Hypothalamus (tissue), 51 donors: ENCODE data around the gene HYDIN.

ENCODE experiments used
- DNase-seq, 51 donors: peaks; one replicate each; lab custom pipeline; 2025; lab: John Stamatoyannopoulos, UW

Gene HYDIN

DNA sequence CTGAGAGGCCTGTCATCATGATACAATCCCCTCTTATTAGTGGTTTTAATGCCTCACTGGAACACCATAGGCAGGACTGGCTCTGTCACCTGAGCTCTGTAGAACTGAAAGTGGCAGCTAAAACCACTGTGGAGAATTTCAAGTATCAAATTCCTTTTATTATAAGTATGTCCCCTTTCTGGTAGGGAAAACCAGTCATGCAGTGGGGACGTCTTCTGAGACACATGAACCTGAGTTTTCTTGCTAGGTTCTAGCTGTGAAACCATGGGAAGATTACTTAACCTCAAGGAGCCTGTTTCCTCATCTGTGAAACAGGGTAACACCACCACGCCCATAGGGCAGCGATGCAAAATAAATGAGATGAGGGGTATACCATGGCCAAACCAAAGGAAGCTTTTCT is 434.2 kb downstream of the HYDIN start:
- no peak for DNase-seq

DNA sequence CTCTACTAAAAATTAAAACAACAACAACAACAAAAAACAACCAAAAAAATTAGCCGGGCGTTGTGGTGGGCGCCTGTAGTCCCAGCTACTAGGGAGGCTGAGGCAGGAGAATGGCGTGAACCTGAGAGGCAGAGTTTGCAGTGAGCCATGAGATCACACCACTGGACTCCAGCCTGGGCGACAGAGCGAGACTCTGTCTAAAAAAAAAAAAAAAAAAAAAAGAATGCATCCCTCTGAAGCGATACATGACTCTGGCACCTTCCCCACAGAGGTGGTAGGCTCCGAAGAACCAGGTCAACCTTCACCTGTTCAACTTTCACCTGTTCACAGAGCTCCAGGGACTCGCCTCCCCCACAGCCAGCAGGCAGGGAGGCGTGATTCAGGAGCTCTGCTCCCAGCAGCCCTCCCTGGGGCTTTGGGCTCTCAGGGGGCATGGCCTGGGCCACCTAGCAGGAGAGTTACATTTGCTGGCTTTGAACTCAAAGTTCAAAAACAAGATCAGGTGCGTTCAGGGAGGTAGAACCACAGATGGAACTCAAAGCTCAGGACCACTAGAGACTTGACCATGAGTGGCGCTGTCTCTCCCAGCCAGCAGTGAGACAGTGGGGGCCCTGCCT is 435.1 kb downstream of the HYDIN start:
- DNase-seq = no peak

DNA sequence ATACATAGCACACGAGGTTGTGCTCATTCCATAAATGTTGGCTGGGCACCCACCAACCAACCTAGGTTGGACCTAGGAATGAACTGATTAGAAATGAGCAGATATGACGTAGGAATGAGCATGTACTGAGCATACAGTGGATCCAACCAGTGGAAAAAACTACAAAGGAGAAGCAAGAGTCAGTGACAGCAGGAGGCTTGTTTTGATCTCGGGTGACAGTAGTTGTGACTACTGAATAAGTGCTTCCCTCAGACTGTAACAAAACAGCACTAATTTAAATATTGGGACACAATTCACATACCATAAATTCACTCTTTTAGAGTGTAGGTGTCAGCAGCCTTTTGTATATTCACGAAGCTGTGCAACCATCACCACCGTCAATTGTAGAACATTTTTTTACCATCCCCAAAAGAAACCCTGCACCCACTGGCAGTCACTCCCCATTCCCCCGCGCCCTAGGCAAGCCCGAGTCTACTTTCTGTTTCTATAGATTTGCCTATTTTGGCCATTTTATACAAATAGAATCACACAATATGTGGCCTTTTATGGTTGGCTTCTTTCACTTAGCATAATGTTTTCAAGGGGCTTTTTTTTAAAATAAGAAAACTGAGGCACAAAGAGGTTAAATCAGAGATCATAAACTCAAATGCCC is 436.5 kb downstream of the HYDIN start:
- no peak for DNase-seq

DNA sequence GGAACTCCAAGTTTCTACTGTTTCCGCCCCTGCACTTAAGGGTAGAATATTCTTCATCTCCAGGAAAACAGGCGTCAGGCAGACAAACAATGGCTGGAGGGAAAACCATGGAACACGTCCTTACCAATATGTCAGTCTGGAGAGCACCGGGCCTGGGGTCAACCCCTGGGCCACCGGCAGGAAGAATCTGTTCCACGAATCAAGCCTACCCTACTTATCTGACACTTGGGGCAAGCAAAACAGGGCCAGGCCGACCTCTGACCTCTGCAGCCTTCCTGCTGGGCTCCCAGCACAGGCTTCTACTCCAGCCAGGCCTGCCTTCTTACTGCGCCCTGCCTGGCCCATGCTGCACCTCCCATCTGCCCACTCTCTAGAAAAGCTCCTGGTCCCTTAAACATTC is 439.7 kb downstream of the HYDIN start:
- no peak for DNase-seq

DNA sequence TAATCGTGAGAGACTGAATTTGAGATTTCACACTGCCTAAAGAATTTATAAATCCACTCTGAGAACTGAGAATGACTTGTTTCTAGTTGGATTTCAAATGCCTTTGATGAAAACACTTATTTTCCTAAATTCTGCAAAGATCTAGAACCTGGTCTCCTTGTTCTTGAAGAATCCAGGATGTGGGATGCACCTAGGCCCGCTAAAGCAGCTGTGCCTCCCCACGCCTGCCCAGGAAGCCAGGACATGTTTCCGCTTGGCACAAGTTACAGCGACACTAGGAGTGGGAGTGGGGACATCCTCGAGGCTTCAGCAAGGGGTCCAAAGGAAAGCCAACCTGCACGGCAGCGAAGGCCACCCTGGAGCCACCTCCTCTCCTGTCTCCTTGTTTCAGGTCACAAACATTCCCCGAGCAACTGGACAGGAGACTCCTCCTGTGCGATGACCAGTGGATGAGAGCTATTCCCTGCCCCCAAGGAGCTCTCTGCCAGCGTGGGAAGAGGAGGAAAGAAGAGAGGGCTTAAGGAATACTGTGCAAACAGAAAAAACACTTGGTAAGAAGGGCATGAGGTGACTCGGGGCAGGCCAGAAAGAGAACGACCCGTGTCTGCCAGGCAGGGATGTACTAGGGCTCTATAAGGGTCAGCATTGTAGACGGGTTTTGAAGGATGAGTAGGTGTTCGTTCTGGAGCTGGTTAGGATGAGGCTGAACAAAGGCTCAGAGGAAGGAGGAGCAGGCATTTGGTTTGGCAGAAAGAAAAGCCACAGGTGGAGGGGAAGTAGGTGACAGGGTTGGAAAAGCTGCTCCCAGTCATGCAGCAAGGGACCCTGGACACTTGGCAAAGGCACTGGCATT is 440.7 kb downstream of the HYDIN start:
- DNase-seq = no peak

DNA sequence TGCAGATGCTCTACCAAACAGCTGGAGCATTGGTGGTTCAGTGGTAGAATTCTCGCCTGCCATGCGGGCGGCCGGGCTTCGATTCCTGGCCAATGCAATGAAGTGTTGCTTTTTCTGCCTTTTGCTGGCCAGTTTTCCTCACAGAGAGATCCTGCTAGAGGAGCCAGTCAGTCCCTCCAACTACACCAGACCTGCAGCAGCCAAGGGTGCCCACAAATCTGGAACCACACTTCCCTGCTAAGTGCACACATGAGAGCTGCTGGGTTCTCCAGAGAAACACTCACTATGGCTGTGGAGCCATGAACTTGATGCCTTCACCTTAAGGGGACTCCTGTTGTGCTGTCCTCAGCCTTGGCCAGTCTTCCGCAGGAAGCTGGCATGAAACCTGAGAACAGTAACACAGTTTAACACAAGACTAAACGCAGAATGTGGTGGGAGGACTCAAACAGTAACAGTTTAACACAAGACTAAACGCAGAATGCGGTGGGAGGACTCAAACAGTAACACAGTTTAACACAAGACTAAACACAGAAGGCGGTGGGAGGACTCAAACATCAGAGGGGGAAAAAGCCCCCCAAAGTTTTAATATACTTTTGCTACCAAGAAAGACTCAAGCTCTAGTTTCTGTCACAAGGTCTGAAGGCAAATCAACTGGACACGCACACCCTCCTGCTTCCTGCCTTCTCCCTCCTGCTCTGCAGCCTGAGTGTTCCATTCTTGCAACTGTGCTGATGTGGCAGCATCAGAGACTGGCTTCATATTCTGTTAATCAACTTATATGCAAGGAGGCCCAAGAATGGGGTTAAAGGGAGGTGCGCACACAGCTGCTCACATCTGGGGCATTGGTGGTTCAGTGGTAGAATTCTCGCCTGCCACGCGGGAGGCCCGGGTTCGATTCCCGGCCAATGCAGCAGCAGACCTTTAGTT is 441.6 kb downstream of the HYDIN start:
- peak in 1 of 51 donors; percentile 9 for DNase-seq

DNA sequence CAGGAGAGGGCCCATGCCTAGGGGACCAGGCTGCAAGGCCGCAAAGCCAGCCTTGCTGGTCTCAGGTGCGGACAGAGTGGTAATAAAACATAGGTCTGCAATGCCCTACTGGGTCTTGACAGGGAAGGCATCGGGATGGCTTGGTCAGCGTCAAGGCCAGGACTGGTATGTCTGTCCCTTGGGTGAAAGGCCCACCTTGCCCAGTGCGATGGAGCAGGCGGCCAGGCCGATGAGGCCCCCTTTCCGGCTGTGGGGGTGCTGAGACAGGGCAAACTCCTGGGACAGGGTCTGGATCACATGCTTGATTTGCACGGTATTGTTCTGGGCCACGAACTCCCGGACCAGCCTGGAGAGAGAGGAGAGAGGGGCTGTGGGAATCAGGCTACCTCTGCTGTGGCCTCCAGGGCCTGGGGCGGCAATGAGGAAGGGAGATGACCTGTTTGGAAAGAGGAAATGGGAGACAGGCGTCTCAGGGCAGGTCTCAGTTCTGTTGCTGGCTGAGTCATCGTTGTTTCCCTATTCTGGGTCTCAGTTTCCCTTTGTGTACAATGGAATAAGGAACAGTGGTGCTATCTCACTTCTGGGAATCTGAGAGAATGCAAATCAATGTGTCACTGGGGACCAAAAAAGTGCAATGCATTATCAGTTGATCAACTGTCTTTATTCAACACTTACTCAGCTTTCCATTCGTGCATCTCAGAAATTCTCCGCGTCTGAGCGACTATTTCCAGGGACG is 444.3 kb downstream of the HYDIN start:
- DNase-seq = no peak

DNA sequence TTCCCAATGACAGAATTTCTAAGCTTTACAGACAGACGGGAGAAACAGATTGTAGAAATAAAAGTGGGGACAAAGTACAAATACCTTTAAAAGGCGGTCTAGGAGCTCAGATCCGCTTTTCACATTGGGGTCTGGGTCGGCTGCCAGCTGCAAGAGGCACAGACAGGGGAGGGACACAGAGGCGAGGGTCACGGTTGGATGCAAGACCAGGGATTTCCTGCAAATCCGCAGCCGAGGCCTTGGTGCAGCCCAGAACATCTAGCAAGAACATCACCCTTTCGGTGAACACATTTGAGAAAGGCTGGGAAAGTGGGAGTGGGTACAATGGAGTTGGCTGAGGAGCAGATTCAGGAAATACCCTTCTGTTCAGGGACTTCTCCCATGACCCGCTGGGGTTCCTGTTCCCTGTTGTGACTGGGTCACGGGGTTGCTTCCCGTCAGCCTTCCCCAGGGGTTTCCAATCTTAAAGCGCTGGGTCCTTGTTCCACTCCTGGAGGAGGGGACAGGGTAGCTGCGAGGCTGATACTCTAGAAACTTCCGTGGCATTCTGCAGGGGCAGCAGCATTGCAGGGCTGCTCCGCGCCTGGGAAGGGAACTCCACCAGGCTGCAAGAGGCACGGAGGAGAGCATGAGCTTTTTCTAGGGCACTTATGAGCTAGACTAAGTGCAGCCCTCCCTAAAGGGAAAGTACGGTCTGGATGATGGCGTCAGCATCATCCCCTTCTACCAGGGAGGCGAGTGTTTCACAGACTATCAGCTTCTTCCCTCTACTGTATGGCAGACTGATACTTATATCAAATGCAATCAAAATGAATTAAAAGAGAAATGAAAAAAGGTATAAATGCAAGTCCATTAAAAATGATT is 445.6 kb downstream of the HYDIN start:
- no peak for DNase-seq

DNA sequence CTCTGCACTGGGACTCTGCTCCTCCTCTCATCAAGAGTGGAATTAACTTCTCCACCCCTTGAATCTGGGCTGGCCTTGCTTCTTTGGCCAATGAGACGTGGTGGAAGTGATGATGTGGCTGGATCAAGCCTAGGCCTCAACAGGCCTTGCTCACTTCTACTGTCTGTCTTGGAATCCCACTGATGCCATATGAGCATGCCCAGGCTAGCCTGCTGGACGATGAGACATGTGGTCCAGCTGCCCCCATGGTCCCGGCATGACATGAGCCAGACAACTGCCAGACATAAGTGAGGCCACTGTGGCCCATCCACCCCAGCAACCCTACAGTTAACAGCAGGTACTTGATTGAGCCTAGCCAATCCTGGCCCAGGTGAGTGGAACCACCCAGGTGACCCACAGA is 448.3 kb downstream of the HYDIN start:
- no peak for DNase-seq

DNA sequence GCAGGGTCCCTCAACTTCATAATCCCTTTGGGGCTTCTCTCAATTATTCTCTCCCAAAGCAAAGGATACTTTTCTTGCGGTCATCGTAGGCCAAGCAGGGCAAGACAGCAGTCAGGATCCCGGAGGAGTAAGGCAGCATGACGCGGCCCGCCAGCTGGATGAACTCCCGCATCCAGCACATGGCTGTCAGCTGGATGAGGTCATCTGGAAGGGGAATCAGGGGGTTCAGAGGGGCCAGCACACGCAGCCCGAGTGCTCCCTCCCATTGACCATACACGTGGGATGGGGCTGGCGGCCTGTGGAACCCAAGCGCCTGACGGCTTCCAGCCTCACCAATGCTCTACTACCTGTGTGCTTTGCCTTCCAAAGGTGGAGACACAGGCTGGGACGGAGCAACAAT is 448.7 kb downstream of the HYDIN start:
- no peak for DNase-seq

DNA sequence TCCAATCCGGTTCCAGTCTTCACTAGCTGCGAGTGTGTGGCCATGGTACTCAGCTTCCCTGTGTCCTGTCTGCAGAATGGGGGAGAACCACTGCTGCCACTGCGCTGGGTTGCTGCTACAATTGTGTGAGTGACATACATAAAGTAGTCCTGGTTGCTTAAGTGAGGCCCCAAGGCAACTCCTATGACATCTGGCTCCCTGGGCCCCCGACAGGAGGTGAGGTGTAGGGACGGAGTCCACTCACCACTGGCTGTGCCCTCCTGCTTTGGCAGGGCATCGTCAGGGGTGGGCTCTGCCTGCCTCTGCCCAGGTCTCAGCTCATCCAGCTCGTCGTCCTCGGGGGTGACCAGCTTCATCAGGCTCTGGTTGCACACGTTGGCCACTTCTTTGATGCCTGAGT is 450.0 kb downstream of the HYDIN start:
- no peak for DNase-seq

DNA sequence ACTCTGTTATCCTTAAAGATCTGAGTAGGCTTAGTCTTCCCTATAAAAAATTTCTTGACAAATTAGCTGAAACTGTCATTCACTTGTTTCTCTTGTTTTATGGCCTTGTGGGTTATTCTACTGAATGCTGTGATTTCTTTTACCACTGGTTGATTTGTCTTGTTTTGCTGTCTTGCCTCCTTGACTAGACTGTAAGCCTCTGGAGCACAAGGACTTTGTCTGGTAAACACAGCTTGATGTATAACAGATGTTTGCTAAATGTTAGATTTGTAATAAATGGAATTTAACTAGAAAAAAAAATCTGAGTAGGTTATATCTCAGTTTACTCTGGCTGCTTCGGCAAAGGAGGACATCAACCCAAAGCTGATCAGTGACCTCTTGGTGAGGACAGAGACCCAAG is 451.2 kb downstream of the HYDIN start:
- no peak for DNase-seq

DNA sequence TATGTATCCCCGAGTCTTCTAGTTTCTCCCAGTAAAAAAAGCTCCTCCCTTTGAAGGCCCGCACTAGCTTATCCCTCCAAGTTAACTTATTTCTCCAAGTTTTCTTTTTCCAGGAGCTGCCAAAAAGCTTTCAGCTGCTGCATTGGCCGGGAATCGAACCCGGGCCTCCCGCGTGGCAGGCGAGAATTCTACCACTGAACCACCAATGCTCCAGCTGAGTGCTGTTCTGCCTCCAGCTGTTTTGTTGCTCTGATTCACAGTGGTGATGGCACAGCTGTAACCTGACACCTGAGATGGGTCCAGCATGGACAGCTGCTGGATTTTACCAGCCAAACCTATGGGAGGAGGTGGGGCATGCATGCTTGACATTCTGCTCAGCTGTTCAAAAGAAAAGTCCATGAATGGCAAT is 451.6 kb downstream of the HYDIN start:
- DNase-seq = peak in 10 of 51 donors; percentile 12 to 45 (median 18)

DNA sequence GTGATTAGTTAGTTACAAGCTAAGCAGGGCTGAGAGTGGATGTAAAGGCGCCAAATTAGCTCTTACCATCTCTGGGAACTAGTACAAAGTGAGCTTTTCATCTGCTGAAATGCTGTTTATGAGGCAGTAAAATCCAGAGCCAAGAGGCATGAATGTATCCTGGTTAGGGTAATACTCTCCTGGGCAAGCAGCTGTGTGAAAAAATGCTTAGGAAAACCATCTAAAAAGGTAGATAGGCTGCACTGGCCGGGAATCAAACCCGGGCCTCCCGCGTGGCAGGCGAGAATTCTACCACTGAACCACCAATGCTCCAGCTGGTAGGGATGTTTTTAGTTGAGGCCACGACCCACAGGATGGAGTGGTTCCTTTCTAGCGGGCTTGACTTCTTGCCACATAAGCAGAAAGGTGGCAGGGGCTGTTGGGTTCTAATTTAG is 452.5 kb downstream of the HYDIN start:
- no peak for DNase-seq

DNA sequence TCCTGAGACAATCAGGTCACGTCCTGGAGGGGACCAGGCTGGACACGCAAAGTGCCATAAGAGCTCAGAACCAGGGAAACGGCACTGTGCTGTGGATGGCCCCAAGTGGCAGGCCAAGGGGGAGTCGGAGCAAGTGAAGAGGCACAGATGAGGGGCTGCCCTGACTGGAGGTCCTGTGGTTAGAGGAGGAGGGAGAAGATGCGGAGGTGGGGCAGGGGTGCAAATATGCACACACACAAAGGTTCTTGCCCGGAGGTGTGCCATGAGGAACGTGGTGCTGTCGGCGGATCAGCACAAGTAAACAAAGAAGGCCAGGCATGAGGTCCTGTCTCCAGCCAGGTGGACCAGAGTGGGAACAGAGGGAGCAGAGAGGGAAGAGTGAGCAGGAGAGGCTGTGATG is 453.0 kb downstream of the HYDIN start:
- no peak for DNase-seq

DNA sequence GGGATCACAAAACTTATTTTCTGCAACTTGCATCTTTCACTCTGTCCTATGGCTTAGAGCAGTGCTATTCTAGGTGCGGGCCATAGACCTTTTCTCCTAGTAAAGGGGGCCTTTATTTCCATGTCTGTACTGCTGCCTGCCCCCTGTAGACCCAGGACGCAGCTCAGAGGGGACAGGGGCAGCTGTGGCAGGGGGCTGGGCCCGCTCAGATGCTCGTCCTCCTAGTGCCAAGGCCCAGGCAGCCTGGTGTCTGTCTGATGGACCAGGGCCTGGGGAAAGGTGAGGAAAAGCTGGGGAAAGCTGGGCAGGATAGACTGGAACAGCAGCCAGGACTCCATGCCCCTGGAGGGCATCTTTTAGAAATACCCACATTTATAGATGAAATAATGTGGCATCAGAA is 455.1 kb downstream of the HYDIN start:
- DNase-seq = no peak

DNA sequence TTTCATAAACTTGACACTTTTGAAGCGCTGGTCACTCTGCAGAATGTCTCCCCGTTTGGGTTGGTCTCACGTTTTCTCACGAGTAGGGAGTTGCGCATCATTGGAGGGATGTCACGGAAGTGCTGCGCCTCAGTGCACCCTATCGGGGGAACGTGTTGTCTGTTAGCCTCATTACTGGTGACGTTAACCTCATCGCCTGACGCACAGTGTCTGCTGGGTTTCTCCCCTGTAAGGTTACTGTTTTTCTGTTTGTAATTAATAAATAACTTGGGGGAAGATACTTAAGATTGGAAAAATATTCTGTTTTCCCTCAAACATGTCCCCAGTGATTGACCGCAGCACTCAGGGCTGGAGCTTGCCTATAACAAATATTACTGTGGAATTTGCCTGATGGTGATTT is 456.3 kb downstream of the HYDIN start:
- no peak for DNase-seq

DNA sequence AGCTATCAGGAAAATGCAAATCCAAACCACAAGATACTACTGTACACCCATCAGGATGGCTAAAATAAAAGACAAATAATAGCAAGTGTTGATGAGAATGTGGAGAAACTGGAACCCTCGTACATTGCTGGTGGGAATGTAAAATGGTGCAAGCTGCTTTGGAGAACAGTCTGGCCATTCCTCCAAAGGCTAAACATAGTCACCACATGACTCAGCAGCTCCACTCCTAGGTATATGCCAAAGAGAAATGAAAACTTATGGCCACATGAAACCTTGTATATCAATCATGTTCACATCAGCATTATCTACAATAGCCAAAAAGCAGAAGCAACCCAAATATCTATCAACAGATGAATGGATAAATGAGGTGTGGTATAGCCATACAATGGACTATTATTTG is 458.0 kb downstream of the HYDIN start:
- no peak for DNase-seq
